ENCODE measurements around the gene GCNT2. TPM values are rescaled to one million over a fixed set of nuclear protein-coding genes. Genes with fewer than 3 reads are reported as not detected.
A peak's percentile ranks its signal among the peaks of the same experiment; 100 is the strongest.

Gene GCNT2
- total RNA-seq, 1 donor from 2014 or later: 17.2 TPM

DNA sequence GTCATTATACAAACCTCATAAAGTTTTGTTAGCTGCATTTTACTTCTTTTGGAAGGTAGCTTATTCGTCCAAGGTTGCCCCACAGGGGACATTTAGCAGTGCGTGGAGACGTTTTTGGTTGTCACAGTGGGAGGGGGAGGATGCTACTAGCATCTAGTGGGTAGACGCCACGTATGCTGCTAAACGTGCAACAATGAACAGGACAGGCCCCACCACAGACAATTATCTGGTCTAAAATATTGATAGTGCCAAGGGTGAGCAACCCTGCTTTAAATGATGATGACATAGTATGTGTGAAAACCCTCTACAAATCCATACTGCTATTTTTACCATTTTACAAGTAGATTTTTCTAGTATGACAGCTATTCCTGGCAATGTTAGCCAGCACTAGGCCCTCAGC lies 13.9 kb upstream of the GCNT2 start:
- no peak for DNase-seq (ENCODE audit: extremely low spot score in 2 of 2)
- H3K4me3 ChIP-seq: no peak overlapping the region
- H3K36me3 ChIP-seq: no peaks in the 10 kb centered on the region
- no peak for TF ChIP-seq POLR2AphosphoS5 (IDR thresholded peaks at IDR 0.05; ENCODE audit: insufficient read depth in 1 of 2, low read depth in 1 of 2)
- TF ChIP-seq POLR2A (IDR thresholded peaks at IDR 0.05): no peak
- TF ChIP-seq, protein P1, sequence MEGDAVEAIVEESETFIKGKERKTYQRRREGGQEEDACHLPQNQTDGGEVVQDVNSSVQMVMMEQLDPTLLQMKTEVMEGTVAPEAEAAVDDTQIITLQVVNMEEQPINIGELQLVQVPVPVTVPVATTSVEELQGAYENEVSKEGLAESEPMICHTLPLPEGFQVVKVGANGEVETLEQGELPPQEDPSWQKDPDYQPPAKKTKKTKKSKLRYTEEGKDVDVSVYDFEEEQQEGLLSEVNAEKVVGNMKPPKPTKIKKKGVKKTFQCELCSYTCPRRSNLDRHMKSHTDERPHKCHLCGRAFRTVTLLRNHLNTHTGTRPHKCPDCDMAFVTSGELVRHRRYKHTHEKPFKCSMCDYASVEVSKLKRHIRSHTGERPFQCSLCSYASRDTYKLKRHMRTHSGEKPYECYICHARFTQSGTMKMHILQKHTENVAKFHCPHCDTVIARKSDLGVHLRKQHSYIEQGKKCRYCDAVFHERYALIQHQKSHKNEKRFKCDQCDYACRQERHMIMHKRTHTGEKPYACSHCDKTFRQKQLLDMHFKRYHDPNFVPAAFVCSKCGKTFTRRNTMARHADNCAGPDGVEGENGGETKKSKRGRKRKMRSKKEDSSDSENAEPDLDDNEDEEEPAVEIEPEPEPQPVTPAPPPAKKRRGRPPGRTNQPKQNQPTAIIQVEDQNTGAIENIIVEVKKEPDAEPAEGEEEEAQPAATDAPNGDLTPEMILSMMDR (IDR thresholded peaks at IDR 0.05): no peak
- H3K27ac ChIP-seq: no peak overlapping the region
- H3K4me1 ChIP-seq: no peaks in the 10 kb centered on the region
- H3K27me3 ChIP-seq: no peaks in the 10 kb centered on the region
- no peaks in the 10 kb centered on the region for H3K9me3 ChIP-seq
- intact Hi-C loops (cut with DNase I): no loop called here

DNA sequence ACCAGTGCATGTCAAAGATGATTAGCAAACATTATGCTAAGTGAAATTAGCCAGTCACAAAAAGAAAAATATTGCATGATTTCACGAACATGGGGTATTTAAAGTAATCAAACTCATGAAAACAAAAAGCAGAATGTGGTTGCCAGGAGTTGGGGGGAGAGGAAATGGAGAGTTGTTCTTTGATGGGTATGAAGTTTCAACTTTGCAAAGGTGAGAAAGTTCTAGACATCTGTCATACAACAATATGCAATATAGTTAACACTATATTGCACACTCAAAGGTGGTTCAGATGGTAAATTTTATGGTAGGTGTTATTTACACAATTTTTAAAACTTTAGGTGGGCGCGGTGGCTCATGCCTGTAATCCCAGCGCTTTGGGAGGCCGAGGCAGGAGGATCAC lies 13.4 kb upstream of the GCNT2 start:
- Histone ChIP-seq H3K27me3 (no peaks in the 10 kb centered on the region), H3K4me3 (no peak overlapping the region), H3K36me3 (no peaks in the 10 kb centered on the region), H3K27ac (no peak overlapping the region), H3K4me1 (no peaks in the 10 kb centered on the region), H3K9me3 (no peaks in the 10 kb centered on the region)
- intact Hi-C loops (cut with DNase I): no loop called here
- no peak for DNase-seq (ENCODE audit: extremely low spot score in 2 of 2)
- TF ChIP-seq POLR2A (IDR thresholded peaks at IDR 0.05) (no peak), POLR2AphosphoS5 (IDR thresholded peaks at IDR 0.05; ENCODE audit: insufficient read depth in 1 of 2, low read depth in 1 of 2) (no peak)
- TF ChIP-seq, protein P1 (IDR thresholded peaks at IDR 0.05): no peak

GRCh38 chr6:10510592-10511367 lies 10.4 kb upstream of the GCNT2 start:
- intact Hi-C loops (cut with DNase I): no loop called here
- no peak for DNase-seq (ENCODE audit: extremely low spot score in 2 of 2)
- Histone ChIP-seq H3K4me3 (no peak overlapping the region), H3K27ac (no peak overlapping the region), H3K4me1 (no peaks in the 10 kb centered on the region), H3K27me3 (no peaks in the 10 kb centered on the region), H3K9me3 (no peaks in the 10 kb centered on the region), H3K36me3 (no peaks in the 10 kb centered on the region)
- no peak for TF ChIP-seq POLR2AphosphoS5 (IDR thresholded peaks at IDR 0.05; ENCODE audit: insufficient read depth in 1 of 2, low read depth in 1 of 2)
- TF ChIP-seq POLR2A (IDR thresholded peaks at IDR 0.05): no peak
- TF ChIP-seq, protein P1 (IDR thresholded peaks at IDR 0.05): peak in 2 of 3 experiments; percentile 21 to 33

DNA sequence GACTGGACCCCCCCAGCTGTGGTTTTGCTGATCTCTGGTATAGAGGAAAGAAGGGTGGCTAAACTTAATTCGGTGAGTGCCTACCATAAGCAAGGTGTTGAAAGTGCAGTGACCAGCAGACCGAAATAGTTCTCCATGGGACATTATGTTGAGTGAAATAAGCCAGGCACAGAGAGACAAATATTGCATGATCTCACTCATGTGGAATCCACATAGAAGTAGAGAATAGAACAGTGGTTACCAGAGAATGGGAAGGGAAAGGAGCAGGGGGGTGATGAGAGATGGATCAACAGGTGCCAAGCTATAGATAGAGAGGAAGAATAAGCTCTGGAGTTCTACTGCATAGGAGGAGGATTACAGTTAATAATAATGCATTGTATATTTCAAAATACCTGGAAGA lies 9.7 kb upstream of the GCNT2 start:
- Histone ChIP-seq H3K27me3 (no peaks in the 10 kb centered on the region), H3K36me3 (no peaks in the 10 kb centered on the region), H3K4me1 (no peaks in the 10 kb centered on the region), H3K4me3 (no peak overlapping the region), H3K9me3 (no peaks in the 10 kb centered on the region), H3K27ac (no peak overlapping the region)
- intact Hi-C loops (cut with DNase I): no loop called here
- DNase-seq (ENCODE audit: extremely low spot score in 2 of 2): no peak
- TF ChIP-seq POLR2A (IDR thresholded peaks at IDR 0.05): no peak
- TF ChIP-seq POLR2AphosphoS5 (IDR thresholded peaks at IDR 0.05; ENCODE audit: insufficient read depth in 1 of 2, low read depth in 1 of 2): no peak
- TF ChIP-seq, protein P1 (IDR thresholded peaks at IDR 0.05): no peak

- intact Hi-C loops (cut with DNase I): no loop called here
- no peak for DNase-seq (ENCODE audit: extremely low spot score in 2 of 2)
- Histone ChIP-seq H3K27me3 (no peaks in the 10 kb centered on the region), H3K4me3 (no peak overlapping the region), H3K4me1 (no peaks in the 10 kb centered on the region), H3K36me3 (no peaks in the 10 kb centered on the region), H3K9me3 (no peaks in the 10 kb centered on the region), H3K27ac (no peak overlapping the region)
- TF ChIP-seq POLR2A (IDR thresholded peaks at IDR 0.05) (no peak), POLR2AphosphoS5 (IDR thresholded peaks at IDR 0.05; ENCODE audit: insufficient read depth in 1 of 2, low read depth in 1 of 2) (no peak)
- TF ChIP-seq, protein P1 (IDR thresholded peaks at IDR 0.05): no peak
Observed at GRCh38 chr6:10513544-10513943, 7.6 kb upstream of the GCNT2 start.
